Keratinocyte (primary cell): ENCODE data around the gene STX18. TPM values are rescaled to one million over a fixed set of nuclear protein-coding genes. Genes with fewer than 3 reads are reported as not detected.

ENCODE experiments used
- DNase-seq: peaks from one replicate; pipeline ENCODE4 v3.0.0-alpha.2; 2011; ENCODE audit warnings: low read depth, missing footprints, low spot score
- FAIRE-seq: peaks from 2 replicates; lab custom pipeline; 2011; peaks lifted over from hg19 to GRCh38; lab: Jason Lieb, UNC
- H2AFZ ChIP-seq: 2 replicates; pipeline ENCODE4 v1.6.0; 2012; ENCODE audit warnings: low read length, control low read depth, inconsistent platforms; ENCODE audit not compliant: control insufficient read depth
- H3K27ac ChIP-seq: 2 replicates; pipeline ENCODE4 v1.5.1; 2011; ENCODE audit warnings: low read length; ENCODE audit not compliant: control insufficient read depth, insufficient read depth
- H3K27me3 ChIP-seq: 3 replicates; pipeline ENCODE4 v1.6.0; 2011; ENCODE audit warnings: low read length; ENCODE audit not compliant: control insufficient read depth, insufficient read depth; ENCODE audit errors: extremely low read depth
- H3K36me3 ChIP-seq, 2 experiments: 2 replicates in 1 of 2; 3 replicates in 1 of 2; pipeline ENCODE4 v1.5.1; 2011; ENCODE audit warnings: low read length in 2 of 2, mild to moderate bottlenecking in 1 of 2; ENCODE audit not compliant: control insufficient read depth in 2 of 2, insufficient read depth in 2 of 2; ENCODE audit errors: extremely low read depth in 1 of 2
- H3K4me1 ChIP-seq: 3 replicates; pipeline ENCODE4 v1.5.1; 2011; ENCODE audit warnings: low read length; ENCODE audit not compliant: control insufficient read depth, insufficient read depth; ENCODE audit errors: extremely low read depth
- H3K4me2 ChIP-seq: 3 replicates; pipeline ENCODE4 v1.6.0; 2011; ENCODE audit warnings: low read depth, low read length; ENCODE audit not compliant: control insufficient read depth, insufficient read depth; ENCODE audit errors: extremely low read depth
- H3K4me3 ChIP-seq, 3 experiments: fragments of 200-600 bp in 1 of 3; sonication (generic) in 1 of 3; 2 replicates in 2 of 3; 3 replicates in 1 of 3; pipeline ENCODE4 v1.5.1; 2011 to 2016; ENCODE audit warnings: low read length in 3 of 3, mild to moderate bottlenecking in 3 of 3, control low read depth in 2 of 3, inconsistent platforms in 1 of 3, low read depth in 1 of 3, mixed read lengths in 1 of 3, mixed run types in 1 of 3, moderate library complexity in 1 of 3; ENCODE audit not compliant: control insufficient read depth in 2 of 3, insufficient read depth in 2 of 3; ENCODE audit errors: extremely low read depth in 1 of 3
- H3K79me2 ChIP-seq: 2 replicates; pipeline ENCODE4 v1.6.0; 2012; ENCODE audit warnings: low read length; ENCODE audit not compliant: control insufficient read depth, insufficient read depth
- H3K9ac ChIP-seq: 3 replicates; pipeline ENCODE4 v1.6.0; 2011; ENCODE audit warnings: low read length; ENCODE audit not compliant: control insufficient read depth, insufficient read depth; ENCODE audit errors: extremely low read depth
- H3K9me1 ChIP-seq: 3 replicates; pipeline ENCODE4 v1.6.0; 2011; ENCODE audit warnings: low read length; ENCODE audit not compliant: control insufficient read depth, insufficient read depth; ENCODE audit errors: extremely low read depth
- H3K9me3 ChIP-seq: 2 replicates; pipeline ENCODE4 v1.5.1; 2012; ENCODE audit warnings: low read depth, low read length; ENCODE audit not compliant: control insufficient read depth
- H4K20me1 ChIP-seq: 3 replicates; pipeline ENCODE4 v1.6.0; 2011; ENCODE audit warnings: low read length; ENCODE audit not compliant: control insufficient read depth, insufficient read depth; ENCODE audit errors: extremely low read depth
- EZH2 ChIP-seq: IDR thresholded peaks from one replicate; pipeline ENCODE4 v1.6.1; 2012; ENCODE audit warnings: inconsistent platforms, mild to moderate bottlenecking, low read length, moderate library complexity
- dilution Hi-C: fragments of 300-500 bp; cut with MboI; formaldehyde crosslinking; loops from one replicate; pipeline ENCODE4 v1.7.0; 2020; ENCODE audit warnings: low sequenced_read_pairs; ENCODE audit not compliant: extremely low pct_ligation_motif_present
- polyA plus RNA-seq, 5 experiments: library from polyadenylated mRNA; depleted of rRNA in 3 of 5; stranded (reverse) in 3 of 5; stranded (forward) in 1 of 5; unstranded in 1 of 5; fragments of >200 nt; gene quantifications; 1 replicate in 1 of 5; 2 replicates in 3 of 5; 3 replicates in 1 of 5; pipeline versions ENCODE4 v1.2.1 to v1.2.3, GENCODE V29; 2011 to 2012; ENCODE audit warnings: missing spikeins in 2 of 5, low read depth in 1 of 5, low replicate concordance in 1 of 5
- TF ChIP-seq, protein P1 (sequence below), 3 experiments: IDR thresholded peaks in 1 of 3; conservative IDR thresholded peaks in 1 of 3; optimal IDR thresholded peaks in 1 of 3; 2 replicates in 2 of 3; 3 replicates in 1 of 3; pipeline versions ENCODE3 to v1.5.1; 2011; ENCODE audit warnings: low read length in 3 of 3, mild to moderate bottlenecking in 3 of 3, moderate library complexity in 2 of 3, control low read depth in 1 of 3, inconsistent platforms in 1 of 3; ENCODE audit not compliant: insufficient read depth in 2 of 3; ENCODE audit errors: extremely low read depth in 1 of 3

Gene STX18
- polyA plus RNA-seq, 1 donor (not counting 4 experiments of a cell fraction or from before 2014, with no cell fraction given), result 21.6 TPM

DNA sequence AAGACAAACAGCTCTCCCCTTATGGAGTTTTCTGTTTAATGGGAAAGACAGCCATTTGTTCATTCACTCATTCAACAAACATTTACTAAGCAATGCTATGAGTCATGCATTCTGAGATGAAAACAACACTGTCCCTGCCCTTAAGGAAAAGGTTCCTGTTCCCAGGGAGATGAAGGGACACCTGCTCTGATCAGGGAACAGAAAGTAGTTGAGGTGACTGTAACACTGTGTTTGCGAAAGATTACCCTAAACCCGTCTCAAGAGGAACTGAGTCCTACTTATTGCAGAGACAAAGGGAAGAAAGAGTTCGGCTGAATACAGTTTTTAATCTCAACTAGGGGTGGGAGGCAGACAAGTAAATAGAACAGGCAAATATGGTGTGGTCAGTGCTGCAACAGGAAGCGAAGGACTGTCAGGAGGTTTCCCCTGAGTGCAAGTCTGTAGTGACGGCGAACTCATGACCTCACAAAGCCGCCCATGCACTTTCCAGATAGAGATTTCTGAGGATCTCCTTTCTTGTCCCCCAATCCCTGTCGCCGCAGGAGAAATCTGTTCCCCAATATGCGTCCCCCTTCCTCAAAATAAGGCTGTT lies 712 bp downstream of the STX18 start:
- dilution Hi-C loops, result no loop called here
- no peaks in the 10 kb centered on the region for H3K27me3 ChIP-seq
- H3K9ac ChIP-seq, result peak overlapping the region; percentile 95
- no peaks in the 10 kb centered on the region for H3K36me3 ChIP-seq
- no peaks in the 10 kb centered on the region for H3K9me3 ChIP-seq
- H3K9me1 ChIP-seq, result no peaks in the 10 kb centered on the region
- FAIRE-seq (peak; percentile 74), DNase-seq (no peak)
- H3K79me2 ChIP-seq, result peaks cover 48% of the 10 kb centered on the region
- peaks cover 17% of the 10 kb centered on the region for H3K4me1 ChIP-seq
- H3K4me2 ChIP-seq, result peak overlapping the region; percentile 94
- TF ChIP-seq, protein P1, sequence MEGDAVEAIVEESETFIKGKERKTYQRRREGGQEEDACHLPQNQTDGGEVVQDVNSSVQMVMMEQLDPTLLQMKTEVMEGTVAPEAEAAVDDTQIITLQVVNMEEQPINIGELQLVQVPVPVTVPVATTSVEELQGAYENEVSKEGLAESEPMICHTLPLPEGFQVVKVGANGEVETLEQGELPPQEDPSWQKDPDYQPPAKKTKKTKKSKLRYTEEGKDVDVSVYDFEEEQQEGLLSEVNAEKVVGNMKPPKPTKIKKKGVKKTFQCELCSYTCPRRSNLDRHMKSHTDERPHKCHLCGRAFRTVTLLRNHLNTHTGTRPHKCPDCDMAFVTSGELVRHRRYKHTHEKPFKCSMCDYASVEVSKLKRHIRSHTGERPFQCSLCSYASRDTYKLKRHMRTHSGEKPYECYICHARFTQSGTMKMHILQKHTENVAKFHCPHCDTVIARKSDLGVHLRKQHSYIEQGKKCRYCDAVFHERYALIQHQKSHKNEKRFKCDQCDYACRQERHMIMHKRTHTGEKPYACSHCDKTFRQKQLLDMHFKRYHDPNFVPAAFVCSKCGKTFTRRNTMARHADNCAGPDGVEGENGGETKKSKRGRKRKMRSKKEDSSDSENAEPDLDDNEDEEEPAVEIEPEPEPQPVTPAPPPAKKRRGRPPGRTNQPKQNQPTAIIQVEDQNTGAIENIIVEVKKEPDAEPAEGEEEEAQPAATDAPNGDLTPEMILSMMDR (optimal IDR thresholded peaks at IDR 0.05 in 1 of 3, IDR thresholded peaks at IDR 0.05 in 1 of 3, conservative IDR thresholded peaks at IDR 0.05 in 1 of 3; ENCODE audit: extremely low read depth in 1 of 3, insufficient read depth in 2 of 3, low read length in 3 of 3), result no peak
- peak overlapping the region; percentile 89 for H2AFZ ChIP-seq
- H4K20me1 ChIP-seq, result no peaks in the 10 kb centered on the region
- H3K27ac ChIP-seq, result peak overlapping the region; percentile 92
- H3K4me3 ChIP-seq, result peak overlapping the region; percentile 83 to 87 (median 87)

DNA sequence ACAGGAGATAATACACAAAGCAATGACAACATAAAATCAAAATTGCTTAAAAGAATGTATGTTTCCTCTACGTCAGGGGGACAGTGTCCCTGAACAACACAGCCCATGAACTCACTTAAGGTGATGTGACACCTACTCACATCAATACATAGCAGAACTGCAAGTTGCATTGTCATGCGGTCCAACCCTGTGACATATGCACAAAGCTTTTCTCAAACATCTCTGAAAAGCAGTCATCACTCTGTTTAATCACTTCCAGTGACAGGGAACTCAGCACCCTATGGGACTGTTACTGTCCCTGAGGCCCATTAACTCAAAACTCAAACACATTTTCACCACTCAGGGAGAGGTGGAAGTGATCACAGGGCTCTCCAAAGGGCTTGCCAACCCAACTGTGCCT lies 2.4 kb downstream of the STX18 start:
- no peaks in the 10 kb centered on the region for H3K9me1 ChIP-seq
- H3K27ac ChIP-seq, result no peak overlapping the region
- no peaks in the 10 kb centered on the region for H3K9me3 ChIP-seq
- H3K36me3 ChIP-seq, result no peaks in the 10 kb centered on the region
- H2AFZ ChIP-seq, result no peak overlapping the region
- TF ChIP-seq, protein P1 (optimal IDR thresholded peaks at IDR 0.05 in 1 of 3, IDR thresholded peaks at IDR 0.05 in 1 of 3, conservative IDR thresholded peaks at IDR 0.05 in 1 of 3; ENCODE audit: extremely low read depth in 1 of 3, insufficient read depth in 2 of 3, low read length in 3 of 3), result no peak
- TF ChIP-seq EZH2, result no peak
- no peaks in the 10 kb centered on the region for H3K27me3 ChIP-seq
- DNase-seq (no peak), FAIRE-seq (no peak)
- no peak overlapping the region for H3K9ac ChIP-seq
- H4K20me1 ChIP-seq, result no peaks in the 10 kb centered on the region
- H3K4me1 ChIP-seq, result peaks cover 17% of the 10 kb centered on the region
- peaks cover 55% of the 10 kb centered on the region for H3K79me2 ChIP-seq
- dilution Hi-C loops, result no loop called here
- H3K4me3 ChIP-seq, result no peak overlapping the region
- no peak overlapping the region for H3K4me2 ChIP-seq
